Testis (tissue), 2 donors: ENCODE results near the gene ERBB2.

Source experiments
- POLR2A ChIP-seq: fragments of 450-650 bp; IDR thresholded peaks from one replicate; pipeline ENCODE4 v1.6.1; 2017; ENCODE audit warnings: antibody characterized with exemption, mild to moderate bottlenecking, moderate library complexity
- TF ChIP-seq, protein P1 (sequence below), 3 experiments: fragments of 450-650 bp in 2 of 3; fragments of 200-600 bp in 1 of 3; sonication (generic) in 1 of 3; IDR thresholded peaks; one replicate each; pipeline ENCODE4 v1.5.1; 2016 to 2019; ENCODE audit warnings: antibody characterized with exemption in 3 of 3, mild to moderate bottlenecking in 2 of 3, moderate library complexity in 1 of 3

GRCh38 chr17:39751637-39752036 is 51.8 kb downstream of the ERBB2 start:
- TF ChIP-seq, protein P1, sequence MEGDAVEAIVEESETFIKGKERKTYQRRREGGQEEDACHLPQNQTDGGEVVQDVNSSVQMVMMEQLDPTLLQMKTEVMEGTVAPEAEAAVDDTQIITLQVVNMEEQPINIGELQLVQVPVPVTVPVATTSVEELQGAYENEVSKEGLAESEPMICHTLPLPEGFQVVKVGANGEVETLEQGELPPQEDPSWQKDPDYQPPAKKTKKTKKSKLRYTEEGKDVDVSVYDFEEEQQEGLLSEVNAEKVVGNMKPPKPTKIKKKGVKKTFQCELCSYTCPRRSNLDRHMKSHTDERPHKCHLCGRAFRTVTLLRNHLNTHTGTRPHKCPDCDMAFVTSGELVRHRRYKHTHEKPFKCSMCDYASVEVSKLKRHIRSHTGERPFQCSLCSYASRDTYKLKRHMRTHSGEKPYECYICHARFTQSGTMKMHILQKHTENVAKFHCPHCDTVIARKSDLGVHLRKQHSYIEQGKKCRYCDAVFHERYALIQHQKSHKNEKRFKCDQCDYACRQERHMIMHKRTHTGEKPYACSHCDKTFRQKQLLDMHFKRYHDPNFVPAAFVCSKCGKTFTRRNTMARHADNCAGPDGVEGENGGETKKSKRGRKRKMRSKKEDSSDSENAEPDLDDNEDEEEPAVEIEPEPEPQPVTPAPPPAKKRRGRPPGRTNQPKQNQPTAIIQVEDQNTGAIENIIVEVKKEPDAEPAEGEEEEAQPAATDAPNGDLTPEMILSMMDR (IDR thresholded peaks at IDR 0.05) = no peak
- TF ChIP-seq POLR2A = no peak
